ENCODE data around the gene FAM151B. TPM values are rescaled to one million over a fixed set of nuclear protein-coding genes. Genes with fewer than 3 reads are reported as not detected.

FAM151B gene
- total and polyA plus RNA-seq, 9 of the 15 experiments (the other 6 are each of a cell fraction or from before 2014, with no cell fraction given), result 0.10 to 0.46 (median 0.22) TPM; not detected in 2

DNA sequence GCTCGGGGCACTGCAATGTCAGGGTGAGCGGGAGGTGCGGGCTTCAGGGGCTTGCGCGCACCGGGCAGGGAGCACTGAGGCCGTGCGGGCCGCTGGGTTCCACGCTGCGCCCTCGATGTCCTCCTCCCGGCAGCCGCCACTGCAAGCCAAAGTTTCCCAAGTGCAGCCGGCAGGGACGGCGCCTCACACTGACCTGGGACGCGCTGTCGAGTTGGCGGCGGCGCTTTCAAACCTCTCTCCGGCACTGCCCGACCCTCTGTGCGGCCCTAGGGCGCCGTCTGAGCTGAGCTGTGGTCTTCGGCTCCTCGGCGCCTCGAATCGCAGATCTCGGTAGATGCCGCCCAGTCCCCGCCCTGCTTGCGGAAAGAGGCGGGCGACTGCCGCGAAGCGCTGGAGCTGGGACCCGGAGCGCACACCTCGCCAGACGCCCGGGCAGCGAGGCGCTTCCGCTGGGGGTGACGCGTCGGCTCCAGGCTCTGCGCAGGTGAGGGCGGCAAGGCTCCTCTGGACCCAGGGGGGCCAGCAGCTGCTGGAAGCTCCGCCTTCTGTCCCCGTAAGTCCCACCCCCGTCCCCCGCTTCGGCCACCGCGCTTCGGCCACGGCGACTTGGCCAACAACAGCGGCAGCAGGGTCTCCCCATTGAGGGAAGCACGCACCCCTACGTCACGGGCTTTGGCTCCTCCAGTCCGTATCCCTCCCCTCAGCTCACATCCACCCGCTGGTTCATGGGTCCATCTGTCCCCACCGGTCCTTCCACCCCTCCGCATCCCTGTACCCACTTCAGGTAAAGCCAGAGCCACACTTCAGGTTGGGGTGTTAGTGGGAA lies 82.3 kb downstream of the FAM151B start, which contains the start of gene ANKRD34B:
ANKRD34B (minus strand) TSS at position 320 of the 826 bp plus-strand sequence. CDS start 10,261 bp downstream, outside the sequence.
- 16% methylated on average over 44 of the region's 73 CpGs for WGBS (ENCODE audit: insufficient coverage, low coverage, missing lambda C conversion rate)
- intact Hi-C loops (cut with micrococcal nuclease) (no loop called here), in situ Hi-C loops (cut with MboI) (no loop called here)
- H3K79me2 ChIP-seq (ENCODE audit: control insufficient read depth, insufficient read depth, low read length), result no peaks in the 10 kb centered on the region
- ChIA-PET POLR2A (no interaction called here), CTCF (ENCODE audit: low intra/inter-chr PET ratio) (no interaction called here)
- no peaks in the 10 kb centered on the region for H4K20me1 ChIP-seq (replicated peaks; ENCODE audit: control insufficient read depth, insufficient read depth, low read length)
- no peak within 1 kb of the TSS for H3K4me2 ChIP-seq (ENCODE audit: insufficient read depth, low read length)
- no TSS peak for BruUV-seq (replicated peaks)
- FAIRE-seq, result no peak
- no peak within 1 kb of the TSS for H2AFZ ChIP-seq (ENCODE audit: low read depth, low read length)
- H3K9me1 ChIP-seq (ENCODE audit: control insufficient read depth, insufficient read depth, low read length), result no peaks in the 10 kb centered on the region
- no peak within 1 kb of the TSS for H3K27ac ChIP-seq (ENCODE audit: extremely low read depth, low read depth, low read length)
- TF ChIP-seq, protein P1, sequence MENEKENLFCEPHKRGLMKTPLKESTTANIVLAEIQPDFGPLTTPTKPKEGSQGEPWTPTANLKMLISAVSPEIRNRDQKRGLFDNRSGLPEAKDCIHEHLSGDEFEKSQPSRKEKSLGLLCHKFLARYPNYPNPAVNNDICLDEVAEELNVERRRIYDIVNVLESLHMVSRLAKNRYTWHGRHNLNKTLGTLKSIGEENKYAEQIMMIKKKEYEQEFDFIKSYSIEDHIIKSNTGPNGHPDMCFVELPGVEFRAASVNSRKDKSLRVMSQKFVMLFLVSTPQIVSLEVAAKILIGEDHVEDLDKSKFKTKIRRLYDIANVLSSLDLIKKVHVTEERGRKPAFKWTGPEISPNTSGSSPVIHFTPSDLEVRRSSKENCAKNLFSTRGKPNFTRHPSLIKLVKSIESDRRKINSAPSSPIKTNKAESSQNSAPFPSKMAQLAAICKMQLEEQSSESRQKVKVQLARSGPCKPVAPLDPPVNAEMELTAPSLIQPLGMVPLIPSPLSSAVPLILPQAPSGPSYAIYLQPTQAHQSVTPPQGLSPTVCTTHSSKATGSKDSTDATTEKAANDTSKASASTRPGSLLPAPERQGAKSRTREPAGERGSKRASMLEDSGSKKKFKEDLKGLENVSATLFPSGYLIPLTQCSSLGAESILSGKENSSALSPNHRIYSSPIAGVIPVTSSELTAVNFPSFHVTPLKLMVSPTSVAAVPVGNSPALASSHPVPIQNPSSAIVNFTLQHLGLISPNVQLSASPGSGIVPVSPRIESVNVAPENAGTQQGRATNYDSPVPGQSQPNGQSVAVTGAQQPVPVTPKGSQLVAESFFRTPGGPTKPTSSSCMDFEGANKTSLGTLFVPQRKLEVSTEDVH (IDR thresholded peaks at IDR 0.05; ENCODE audit: low read depth, partially characterized antibody), result no peak
- TF ChIP-seq ZNF76 (CRISPR knock-in tag; IDR thresholded peaks at IDR 0.05; ENCODE audit: borderline replicate concordance) (no peak), ZNF41 (CRISPR knock-in tag; conservative IDR thresholded peaks at IDR 0.05) (no peak), ZNF197 (CRISPR knock-in tag; IDR thresholded peaks at IDR 0.05; ENCODE audit: low read depth) (no peak), TRIM24 (IDR thresholded peaks at IDR 0.05) (no peak), SETDB1 (IDR thresholded peaks at IDR 0.05; ENCODE audit: low read length) (no peak), TARDBP (IDR thresholded peaks at IDR 0.05) (no peak), SP2 (IDR thresholded peaks at IDR 0.05; ENCODE audit: extremely low read depth, low read depth, low read length, poor library complexity, severe bottlenecking) (no peak), ZBTB1 (CRISPR knock-in tag; IDR thresholded peaks at IDR 0.05; ENCODE audit: borderline replicate concordance, low read depth) (no peak)
- peaks cover 33 to 69% of the 10 kb centered on the region in 2 experiments for H3K27me3 ChIP-seq (ENCODE audit: control insufficient read depth in 2 of 2, insufficient read depth in 2 of 2, low read length in 2 of 2)
- no peak within 1 kb of the TSS for H3K4me3 ChIP-seq
- H3K9me3 ChIP-seq (replicated peaks; ENCODE audit: control insufficient read depth, insufficient read depth, low read depth, low read length), result no peaks in the 10 kb centered on the region
- no peaks in the 10 kb centered on the region for H3K36me3 ChIP-seq (ENCODE audit: control insufficient read depth, insufficient read depth, low read length)
- peak in 2 of 4 experiments; percentile 14 to 18 for DNase-seq (ENCODE audit: extremely low read depth in 1 of 4, low spot score in 3 of 4)
- ATAC-seq, result peak; percentile 63
- peaks cover 0 to 16% of the 10 kb centered on the region in 2 experiments; a peak in 2 of 5 replicates for H3K4me1 ChIP-seq (replicated peaks in 1 of 2; ENCODE audit: control insufficient read depth in 2 of 2, insufficient read depth in 2 of 2, low read length in 2 of 2)
- no peak within 1 kb of the TSS for H3K9ac ChIP-seq (ENCODE audit: insufficient read depth in 1 of 2, low read depth in 2 of 2, low read length in 2 of 2)
